NCI-H1417 (cell line): ENCODE measurements around the gene EIPR1.
A peak's percentile ranks its signal among the peaks of the same experiment; 100 is the strongest.
"Not testable (repeated sequence)": the region's sequence is repeated elsewhere in the genome, so short reads cannot be mapped to it uniquely, and the experiment has no call there.

Experiments used
- DNase-seq, 3 experiments: peaks; one replicate each; lab custom pipeline; 2025; lab: John Stamatoyannopoulos, UW

Gene EIPR1

DNA sequence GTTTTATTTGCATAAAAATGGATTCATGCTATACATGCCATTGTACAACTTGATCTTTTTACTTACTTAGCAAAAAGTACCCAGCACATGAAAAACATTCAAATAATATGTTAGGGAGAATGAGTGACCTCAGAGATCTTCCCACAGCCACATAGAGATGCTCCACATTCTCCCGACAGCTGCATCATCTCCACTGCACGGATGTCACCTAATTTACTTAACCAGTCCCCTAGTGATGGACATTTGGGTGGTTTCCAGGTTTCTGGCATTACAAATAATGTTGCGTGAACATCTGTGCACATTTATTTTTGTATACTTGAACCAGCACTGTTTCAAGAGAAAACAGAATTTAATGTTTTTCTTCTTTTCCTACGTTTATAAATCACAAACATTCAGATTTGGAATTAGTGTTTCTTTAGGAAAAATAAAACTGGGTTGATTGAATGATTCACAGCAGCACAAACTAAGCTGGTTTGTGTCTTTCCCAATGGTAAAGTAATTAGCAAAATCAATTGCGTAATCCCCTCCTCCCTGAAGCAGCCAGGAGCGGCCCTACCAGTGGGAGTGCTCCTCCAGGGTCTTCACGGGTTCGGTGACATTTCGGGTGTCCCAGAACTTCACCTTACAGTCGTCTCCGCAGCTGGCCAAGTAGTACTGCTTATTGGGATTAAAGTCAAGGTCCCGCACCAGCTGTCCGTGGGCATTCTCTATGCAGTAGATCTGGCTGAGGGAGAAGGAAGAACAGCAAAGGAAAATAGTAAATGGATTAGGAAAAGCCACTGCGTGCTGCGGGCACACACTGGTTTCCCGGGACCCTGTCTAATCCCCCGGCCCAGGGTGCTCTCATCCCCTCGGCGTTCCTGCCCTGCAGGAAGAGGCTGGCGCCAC lies 183.9 kb downstream of the EIPR1 start:
- no peak for DNase-seq

DNA sequence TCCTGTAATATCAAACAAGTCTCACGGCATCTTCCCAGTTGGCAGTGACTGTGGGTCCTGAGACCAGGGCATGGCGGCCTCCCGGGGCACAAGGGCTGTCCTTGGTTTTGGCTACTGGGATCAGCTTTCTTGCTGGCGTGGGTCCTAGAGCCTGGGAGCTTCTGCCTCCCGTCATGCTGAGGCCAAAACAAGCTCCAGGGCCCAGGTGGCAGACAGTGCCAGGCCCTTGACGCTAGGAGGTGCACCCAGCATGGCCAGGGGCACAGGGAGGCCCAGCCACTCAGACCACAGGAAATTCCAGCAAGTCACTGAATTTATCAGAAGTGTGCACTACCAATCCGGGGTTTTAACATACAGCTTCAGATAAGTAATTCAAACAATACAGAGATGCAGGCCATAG lies 184.7 kb downstream of the EIPR1 start:
- no peak for DNase-seq

DNA sequence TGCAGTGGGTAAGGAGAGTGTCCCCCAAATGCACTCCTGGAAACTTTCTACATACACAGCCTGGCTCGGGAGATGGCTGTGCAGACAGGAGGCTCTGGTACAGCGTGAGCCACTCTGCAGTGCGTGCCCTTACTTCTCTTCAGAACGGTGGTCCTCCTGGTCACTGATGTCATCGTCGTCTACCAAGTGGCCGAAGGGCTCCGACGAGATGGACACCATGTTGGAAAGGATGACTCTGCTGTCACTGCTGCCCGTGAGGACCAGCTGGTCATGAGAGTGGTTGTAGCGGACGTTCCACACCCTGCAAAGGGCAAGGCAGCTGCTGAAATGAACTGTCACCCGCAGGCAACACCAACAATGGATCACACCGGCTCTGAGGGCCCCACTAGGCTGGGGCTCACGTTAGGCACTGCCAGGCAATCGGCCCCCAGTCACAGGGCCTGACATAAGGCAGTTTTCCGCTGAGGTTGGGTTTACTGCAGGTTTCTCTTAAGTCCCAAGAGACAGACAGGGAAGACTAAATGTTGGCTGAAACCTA lies 185.3 kb downstream of the EIPR1 start:
- DNase-seq: no peak

DNA sequence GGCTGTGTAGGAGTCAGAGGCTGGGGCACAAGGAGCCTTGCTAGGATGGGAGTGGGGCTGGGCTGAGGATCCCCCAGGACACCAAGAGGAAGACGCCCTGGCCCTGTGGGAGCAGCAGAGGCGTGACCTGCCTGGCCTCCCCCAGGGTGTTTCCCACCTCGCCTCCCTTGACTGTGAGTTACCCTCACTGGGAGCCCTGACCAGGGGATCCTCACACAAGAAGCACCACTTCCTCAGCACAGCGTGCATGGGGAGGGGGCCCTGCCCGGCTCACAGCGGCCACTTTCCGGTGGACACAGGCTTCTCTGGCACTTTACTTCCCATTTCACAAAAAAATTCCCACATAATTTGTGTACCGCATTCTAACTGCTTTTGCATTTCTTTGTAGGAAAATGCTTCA lies 187.7 kb downstream of the EIPR1 start:
- no peak for DNase-seq

DNA sequence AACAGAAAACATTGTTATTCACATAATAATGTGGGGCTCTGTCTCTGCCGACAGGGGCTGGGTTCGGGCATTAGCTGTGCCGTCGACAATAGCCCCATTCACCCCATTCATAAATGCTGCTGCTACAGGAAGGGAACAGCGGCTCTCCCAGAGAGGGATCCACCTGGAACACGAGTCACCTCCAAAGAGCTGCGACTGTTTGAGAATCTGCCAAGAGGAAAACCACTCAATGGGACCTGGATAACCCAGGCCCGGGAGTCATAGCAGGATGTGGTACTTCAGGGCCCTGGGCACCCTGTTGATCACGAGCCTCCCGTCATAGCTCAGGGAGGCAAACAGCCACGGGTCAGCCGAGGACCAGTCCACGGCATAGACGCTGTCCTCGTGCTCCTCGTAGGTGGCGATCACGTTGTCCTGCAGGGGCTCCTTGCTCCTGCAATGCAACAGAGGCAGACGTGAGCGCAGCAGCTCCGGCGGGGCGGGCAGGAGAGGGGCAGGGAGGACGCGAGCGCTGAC lies 188.5 kb downstream of the EIPR1 start:
- DNase-seq: no peak

DNA sequence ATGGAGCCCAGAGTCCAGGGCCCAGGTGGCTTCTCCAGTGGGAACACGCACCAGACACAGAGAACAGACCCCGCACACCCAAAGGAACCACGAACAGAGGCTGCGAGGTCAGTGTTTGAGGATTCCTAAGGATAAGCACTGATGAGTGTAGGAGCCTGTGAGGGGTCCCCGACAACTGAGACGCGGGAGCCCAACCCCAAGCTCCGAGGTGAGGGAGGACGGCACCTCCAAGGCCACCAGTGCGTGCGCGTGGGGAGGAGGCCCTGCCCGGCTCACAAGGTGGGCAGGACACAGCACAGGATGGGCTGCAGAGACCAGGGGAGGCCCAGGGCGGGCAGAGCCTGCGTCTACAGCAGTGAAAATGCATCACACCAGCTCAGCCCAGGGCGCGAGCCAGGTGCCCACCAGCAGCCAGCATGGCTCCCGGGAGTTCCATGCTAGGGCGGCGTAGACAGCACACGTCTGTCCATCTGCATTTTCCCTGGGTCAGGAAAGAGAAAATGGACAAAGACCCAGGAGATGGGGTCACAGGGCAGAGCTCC lies 189.1 kb downstream of the EIPR1 start:
- no peak for DNase-seq

DNA sequence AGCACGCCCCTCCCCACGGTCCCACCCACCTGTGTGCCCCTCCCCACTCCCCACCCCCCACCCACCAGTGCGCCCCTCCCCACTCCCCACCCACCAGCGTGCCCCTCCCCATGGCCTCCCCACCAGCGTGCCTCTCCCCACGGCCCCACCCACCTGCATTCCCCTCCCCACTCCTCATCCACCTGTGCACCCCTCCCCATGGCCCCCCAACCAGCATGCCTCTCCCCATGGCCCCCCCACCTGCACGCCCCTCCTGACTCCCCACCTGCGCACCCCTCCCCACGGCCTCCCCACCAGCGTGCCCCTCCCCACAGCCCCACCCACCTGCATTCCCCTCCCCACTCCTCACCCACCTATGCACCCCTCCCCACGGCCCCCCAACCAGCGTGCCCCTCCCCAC lies 190.2 kb downstream of the EIPR1 start:
- DNase-seq: no peak

DNA sequence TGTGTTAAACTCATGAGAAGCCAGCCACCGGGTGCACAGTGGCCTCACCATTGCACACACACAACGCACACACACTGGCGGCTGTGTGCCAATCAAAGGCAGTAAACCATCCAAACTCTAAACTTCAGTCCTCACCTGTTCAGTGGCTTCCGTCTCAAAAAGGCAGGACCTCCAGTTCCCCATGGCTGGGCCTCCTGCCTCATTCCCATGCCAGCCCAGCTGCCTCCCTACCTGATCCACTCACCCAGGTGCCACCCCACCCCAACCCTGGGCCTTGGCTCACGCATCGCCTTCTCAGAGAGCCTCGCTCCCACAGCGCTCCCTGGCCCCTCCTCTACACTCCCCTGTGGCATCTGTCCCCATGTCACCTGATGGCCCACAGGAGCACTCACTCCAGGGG lies 190.9 kb downstream of the EIPR1 start:
- DNase-seq: no peak

DNA sequence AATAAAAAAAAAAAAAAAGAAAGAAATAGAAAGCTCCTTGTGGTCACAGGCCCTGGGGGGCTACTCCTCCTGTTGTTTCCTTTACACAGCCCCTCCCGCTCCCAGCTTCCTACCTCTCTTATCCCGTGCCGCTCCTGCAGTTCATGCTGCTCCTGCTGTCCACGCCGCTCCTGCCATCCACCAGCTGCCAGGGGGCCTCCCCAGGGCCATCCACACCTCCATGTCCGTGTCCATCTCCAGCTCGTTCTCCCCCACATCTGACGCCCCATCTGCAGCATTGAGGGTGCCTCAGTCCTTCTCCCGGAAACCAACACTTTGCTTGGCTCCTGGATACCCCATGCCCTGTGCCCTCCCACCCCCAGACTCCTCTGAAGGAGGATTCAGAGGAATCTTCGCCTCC lies 191.7 kb downstream of the EIPR1 start:
- DNase-seq: no peak

DNA sequence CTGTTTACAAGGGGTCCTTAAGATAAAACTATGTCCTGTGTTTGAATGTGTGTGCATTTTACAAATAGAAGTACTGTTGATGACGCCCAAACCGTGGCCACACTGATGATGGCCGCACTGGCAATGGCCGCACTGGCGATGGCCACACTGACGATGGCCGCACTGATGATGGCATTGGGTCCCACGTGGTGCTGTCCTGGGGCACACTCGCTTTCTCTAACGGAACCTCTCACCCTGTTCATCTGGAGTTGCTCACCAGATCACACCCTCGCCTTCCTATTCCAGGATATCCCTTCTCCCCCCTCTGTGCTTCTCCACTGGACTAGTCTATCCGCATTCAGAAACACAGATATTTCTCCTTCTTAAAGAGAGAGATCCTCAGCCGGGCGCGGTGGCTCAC lies 192.4 kb downstream of the EIPR1 start:
- no peak for DNase-seq

DNA sequence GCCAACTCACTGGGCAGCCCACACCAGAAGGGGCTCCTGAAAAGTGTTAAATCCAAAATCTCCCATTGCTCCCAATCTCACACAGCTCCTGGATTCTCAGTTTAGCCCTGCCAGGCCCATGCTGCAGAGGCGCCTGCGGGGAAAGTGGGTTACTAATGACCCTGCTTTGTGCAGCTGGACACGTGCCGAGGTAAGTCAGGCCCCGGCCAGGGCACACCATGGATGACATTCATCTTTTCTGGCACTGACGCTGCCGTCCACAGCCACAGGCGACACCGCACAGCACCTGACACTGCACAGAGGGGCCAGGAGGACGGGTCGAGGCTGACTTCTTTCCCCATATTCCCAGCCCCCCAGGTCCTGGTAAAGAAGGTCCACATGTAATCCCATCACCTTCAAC lies 193.5 kb downstream of the EIPR1 start:
- DNase-seq: no peak

DNA sequence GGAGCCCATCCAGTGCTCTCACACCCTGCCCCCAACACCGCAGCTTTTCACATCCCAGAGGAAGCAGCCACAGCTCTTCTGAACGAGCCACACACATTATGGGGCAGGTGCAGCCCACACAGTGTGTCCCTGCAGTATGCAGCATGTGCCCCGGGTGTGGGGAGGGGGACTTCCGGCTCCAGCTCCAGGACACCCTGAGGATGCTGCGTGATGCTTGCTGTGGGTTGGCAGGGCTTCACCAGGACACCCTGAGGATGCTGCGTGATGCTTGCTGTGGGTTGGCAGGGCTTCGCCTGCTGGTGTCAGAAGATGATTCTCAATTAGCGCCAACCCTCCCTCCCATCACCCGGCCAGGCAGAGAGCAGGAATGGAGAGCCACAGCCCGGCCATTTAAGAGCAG lies 193.9 kb downstream of the EIPR1 start:
- no peak for DNase-seq

DNA sequence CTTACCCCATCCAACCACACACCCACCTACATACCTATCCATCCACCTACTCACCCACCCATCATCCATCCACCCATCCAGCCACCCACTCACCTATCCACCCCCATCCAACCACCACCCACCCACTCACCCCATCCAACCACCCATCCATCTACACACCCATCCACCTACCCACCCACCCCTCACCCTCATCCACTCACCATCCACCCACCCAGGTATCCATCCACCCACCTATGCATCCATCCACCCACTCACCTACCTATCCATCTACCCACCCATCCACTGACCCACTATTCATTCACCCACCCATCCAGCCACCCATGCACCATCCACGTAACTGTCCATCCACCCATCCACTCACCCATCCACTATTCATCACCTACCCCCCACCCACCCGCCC lies 194.8 kb downstream of the EIPR1 start:
- DNase-seq: no peak

DNA sequence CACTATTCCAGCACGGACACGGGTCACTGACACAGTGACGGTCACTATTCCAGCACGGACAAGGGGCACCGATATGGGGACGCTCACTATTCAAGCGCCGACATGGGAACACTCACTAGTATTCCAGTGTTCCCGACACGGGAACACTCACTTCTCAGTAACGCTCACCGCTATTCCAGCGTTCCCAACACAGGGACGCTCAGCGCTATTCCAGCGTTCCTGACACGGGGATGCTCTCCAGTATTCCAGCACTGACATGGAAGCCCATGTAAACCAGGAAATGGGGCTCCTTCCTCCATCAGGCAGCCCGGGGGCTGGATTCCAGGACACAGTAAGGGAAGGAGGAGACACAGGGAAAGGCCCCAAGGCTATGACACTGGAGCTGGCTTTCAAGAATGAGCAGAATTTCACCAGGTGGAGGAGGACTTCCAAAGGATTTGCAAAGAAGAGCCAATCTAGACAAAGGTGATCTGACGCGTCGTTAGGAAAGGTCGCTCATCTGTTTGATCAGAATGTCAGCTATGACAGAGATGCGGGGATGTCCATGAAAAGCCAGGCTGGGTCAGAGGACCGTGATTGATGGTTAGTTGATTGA lies 196.1 kb downstream of the EIPR1 start:
- DNase-seq: no peak

DNA sequence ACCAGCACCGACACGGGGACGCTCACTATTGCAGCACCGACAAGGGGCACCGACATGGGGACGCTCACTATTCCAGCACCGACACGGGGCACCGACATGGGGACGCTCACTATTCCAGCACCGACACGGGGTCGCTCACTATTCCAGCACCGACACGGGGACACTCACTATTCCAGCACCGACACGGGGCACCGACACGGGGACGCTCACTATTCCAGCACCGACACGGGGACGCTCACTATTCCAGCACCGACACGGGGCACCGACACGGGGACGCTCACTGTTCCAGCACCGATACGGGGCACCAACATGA lies 196.8 kb downstream of the EIPR1 start:
- DNase-seq: not testable (repeated sequence)

DNA sequence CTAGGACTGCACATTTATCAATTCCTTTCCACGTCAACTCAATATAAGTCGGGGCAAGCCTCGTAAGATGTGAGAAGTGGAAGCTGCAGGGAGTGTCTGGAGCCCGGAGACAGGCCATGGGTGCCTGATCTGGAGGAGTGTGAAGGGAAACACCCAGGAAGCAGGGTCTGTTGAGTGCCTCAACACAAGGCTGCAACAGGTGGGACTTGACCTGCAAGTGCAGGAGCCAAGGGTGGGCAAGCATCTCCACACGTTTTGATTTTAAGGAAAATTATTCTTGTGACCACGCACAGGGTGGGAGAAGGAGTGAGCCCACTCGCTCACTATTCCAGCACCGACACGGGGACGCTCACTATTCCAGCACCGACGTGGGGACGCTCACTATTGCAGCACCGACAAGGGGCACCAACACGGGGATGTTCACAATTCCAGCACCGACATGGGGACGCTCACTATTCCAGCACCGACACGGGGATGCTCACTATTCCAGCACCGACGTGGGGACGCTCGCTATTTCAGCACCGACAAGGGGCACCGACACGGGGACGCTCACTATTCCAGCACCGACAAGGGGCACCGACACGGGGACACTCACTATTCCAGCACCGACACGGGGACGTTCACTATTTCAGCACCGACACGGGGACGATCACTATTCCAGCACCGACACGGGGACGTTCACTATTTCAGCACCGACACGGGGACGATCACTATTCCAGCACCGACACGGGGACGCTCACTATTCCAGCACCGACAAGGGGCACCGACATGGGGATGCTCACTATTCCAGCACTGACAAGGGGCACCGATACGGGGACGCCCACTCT lies 197.3 kb downstream of the EIPR1 start:
- no peak for DNase-seq

DNA sequence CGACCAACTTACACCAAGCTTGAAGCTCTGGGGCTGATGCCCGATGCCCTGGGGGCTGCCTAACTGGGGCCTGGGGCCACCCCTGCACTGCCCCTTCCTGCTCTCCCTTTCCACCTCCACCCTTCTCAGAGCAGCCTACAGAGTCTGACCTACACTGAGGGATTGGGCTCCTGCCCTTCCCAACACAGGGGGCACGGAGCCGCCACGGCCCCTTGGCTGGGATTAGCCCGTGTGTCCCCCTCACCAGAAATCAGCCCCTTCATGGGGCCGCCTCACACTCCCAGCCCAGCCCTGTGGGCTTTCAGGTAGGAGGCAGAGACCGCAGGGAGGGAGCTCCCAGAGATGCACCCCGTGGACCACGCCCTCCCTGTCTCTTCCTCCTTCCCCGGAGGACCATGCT lies 198.0 kb downstream of the EIPR1 start:
- no peak for DNase-seq

DNA sequence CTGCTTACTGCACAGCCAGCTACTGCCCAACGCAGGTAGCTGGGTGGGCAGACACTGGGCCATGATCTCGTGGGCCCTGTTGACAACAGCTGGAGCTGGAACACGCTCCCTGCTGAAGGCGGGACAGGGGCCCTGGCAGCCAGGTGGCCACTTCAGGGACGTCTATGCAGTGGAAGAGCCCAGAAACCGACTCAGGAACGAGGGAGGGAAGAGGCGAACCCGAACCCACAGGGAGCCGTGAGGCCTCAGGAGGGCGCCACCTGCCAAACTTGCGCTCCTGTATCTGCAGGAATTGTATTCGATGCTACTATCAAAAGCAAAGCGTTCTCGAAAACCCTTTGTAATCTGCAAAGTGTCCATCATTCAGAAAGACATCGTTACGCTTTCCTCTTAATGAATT lies 198.4 kb downstream of the EIPR1 start:
- peak in 1 of 3 experiments; percentile 25 for DNase-seq

DNA sequence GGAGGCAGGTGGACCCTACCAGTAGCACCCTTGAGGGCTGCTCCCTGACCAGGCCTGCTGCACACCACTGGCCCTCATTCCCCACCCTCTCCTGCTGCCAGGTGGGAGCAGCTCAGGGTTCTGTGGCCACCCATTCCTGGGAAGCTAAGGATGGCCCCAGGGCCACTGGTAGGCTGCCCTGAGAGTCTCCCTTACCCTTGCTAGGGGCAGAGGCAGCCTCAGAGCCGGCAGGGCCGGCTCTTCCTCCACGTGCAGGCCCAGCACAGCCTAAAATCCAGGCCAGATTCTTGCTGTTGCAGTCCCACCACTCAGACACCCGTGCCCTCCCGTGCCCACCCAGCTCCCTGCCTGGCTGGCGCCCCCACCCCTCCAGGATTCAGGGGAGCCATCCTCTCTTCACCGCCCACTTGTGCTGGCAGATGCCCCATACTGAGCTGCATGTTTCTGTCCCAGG lies 199.0 kb downstream of the EIPR1 start:
- DNase-seq: no peak

DNA sequence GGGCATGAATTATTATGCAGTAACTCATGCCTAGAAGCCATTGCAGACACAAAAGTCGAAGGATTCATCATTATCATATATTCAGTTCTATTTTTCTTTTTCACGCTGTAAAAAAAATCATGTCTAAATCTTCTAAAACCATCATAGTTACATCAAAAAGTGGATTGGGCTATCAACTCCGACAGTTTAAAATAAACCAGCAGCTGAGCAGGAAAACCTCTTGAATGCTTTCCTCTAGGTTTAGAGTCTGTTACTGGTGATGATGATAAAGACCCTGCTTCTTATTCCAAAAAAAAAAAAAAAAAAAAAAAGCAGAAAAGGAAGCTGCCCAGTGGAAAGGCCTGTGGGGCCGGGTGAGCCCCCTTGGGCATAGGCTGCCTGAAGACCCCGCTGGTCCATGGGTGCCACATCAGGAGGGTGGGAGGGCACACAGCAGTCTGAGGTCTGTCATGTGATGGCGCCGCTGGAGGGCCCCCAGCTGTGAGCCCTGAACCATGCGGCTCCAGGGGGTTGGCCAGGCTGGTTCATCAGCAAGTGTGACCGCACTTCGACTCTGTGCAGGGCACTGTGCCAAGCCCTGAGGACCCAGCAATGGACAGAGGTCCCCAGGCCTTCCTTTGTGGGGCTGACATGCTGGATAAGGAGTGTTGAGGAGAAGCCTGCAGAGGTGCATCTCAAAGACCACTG lies 199.6 kb downstream of the EIPR1 start:
- no peak for DNase-seq

DNA sequence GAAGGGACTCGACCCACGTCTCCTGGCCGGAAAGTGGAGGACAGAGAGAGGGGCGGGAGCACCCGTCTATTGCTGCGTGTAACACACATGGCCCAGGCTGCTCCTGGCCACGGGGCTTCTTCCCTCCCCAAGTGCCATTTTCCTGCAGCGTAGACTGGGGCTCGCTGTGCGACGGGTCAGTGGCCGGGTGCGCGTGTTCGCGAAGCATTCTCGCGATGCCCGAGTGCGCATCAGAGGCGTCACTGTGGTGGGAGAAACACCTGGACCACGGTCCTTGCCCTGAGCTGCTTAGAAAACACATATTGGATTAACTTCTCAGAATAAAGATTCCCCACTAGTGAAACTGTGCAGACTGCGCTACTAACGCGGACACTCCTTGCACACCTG lies 200.8 kb downstream of the EIPR1 start:
- DNase-seq: no peak
